Osteocyte (in vitro differentiated cells): ENCODE measurements around the gene UBE3B. TPM values are rescaled to one million over a fixed set of nuclear protein-coding genes. Genes with fewer than 3 reads are reported as not detected.

Experiments used
- DNase-seq: peaks from one replicate; pipeline ENCODE4 v3.0.0; 2021; ENCODE audit warnings: mixed read lengths; ENCODE audit not compliant: unreplicated experiment; ENCODE audit errors: extremely low spot score
- H3K27ac Mint-ChIP-seq: one replicate; pipeline ENCODE4 v1.8.0; 2021; ENCODE audit warnings: mild to moderate bottlenecking, mixed read lengths; ENCODE audit not compliant: unreplicated experiment
- H3K27me3 Mint-ChIP-seq: one replicate; pipeline ENCODE4 v1.8.0; 2021; ENCODE audit warnings: mixed read lengths; ENCODE audit not compliant: unreplicated experiment
- H3K36me3 Mint-ChIP-seq: one replicate; pipeline ENCODE4 v1.8.0; 2021; ENCODE audit warnings: mixed read lengths; ENCODE audit not compliant: unreplicated experiment
- H3K4me1 Mint-ChIP-seq: one replicate; pipeline ENCODE4 v1.8.0; 2021; ENCODE audit warnings: mixed read lengths; ENCODE audit not compliant: unreplicated experiment
- H3K4me3 Mint-ChIP-seq: one replicate; pipeline ENCODE4 v1.8.0; 2021; ENCODE audit warnings: mild to moderate bottlenecking, moderate library complexity, mixed read lengths; ENCODE audit not compliant: unreplicated experiment
- H3K9me3 Mint-ChIP-seq: one replicate; pipeline ENCODE4 v1.8.0; 2021; ENCODE audit warnings: mixed read lengths; ENCODE audit not compliant: unreplicated experiment
- CTCF ChIP-seq: fragments of 200-600 bp; sonication (generic); IDR thresholded peaks from 2 replicates; pipeline ENCODE4 v1.5.0; 2021; ENCODE audit warnings: antibody characterized with exemption, mild to moderate bottlenecking, moderate library complexity
- total RNA-seq: library from RNA; stranded (reverse); gene quantifications from 2 replicates; pipeline ENCODE4 v1.2.1, GENCODE V29; 2021

Gene UBE3B
- total RNA-seq, 1 donor from 2014 or later: 33.0 TPM

- peaks cover 17% of the 10 kb centered on the region for H3K36me3 Mint-ChIP-seq
- H3K27me3 Mint-ChIP-seq: no peaks in the 10 kb centered on the region
- peaks cover 19% of the 10 kb centered on the region for H3K4me1 Mint-ChIP-seq
- TF ChIP-seq CTCF: no peak
- no peaks in the 10 kb centered on the region for H3K9me3 Mint-ChIP-seq
- no peak overlapping the region for H3K27ac Mint-ChIP-seq
- H3K4me3 Mint-ChIP-seq: no peak overlapping the region
- DNase-seq: no peak
These were observed 58.4 kb downstream of the UBE3B start for GRCh38 chr12:109535863-109536250.

DNA sequence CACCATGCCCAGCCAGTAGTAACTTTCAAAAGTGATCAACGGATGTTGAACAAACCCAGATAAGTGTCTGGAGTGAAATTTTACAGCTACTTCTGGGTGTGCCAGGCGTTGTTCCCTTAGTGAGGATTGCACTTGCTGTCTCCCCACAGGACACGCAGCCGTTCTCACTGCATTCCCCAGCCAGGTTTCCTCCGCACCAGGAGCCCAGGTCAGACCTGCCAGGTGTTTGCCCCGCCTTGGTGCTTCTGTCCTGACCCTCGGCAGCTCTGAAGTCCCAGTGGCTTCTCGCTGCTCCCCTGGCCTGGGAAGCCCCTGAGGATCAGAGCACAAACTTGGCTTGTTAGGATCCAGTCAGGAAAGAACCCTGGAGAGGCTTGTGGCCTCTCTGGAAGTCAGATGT is 59.7 kb downstream of the UBE3B start:
- Mint-ChIP-seq H3K4me3 (no peak overlapping the region), H3K27me3 (no peaks in the 10 kb centered on the region), H3K9me3 (no peaks in the 10 kb centered on the region), H3K36me3 (peaks cover 13% of the 10 kb centered on the region), H3K4me1 (peaks cover 26% of the 10 kb centered on the region), H3K27ac (no peak overlapping the region)
- TF ChIP-seq CTCF: no peak
- no peak for DNase-seq

GRCh38 chr12:109538191-109538863 is 60.9 kb downstream of the UBE3B start:
- no peak for DNase-seq
- no peak for TF ChIP-seq CTCF
- H3K4me1 Mint-ChIP-seq: peaks cover 26% of the 10 kb centered on the region
- H3K4me3 Mint-ChIP-seq: no peak overlapping the region
- H3K27ac Mint-ChIP-seq: no peak overlapping the region
- no peaks in the 10 kb centered on the region for H3K27me3 Mint-ChIP-seq
- no peaks in the 10 kb centered on the region for H3K9me3 Mint-ChIP-seq
- H3K36me3 Mint-ChIP-seq: peaks cover 9% of the 10 kb centered on the region

DNA sequence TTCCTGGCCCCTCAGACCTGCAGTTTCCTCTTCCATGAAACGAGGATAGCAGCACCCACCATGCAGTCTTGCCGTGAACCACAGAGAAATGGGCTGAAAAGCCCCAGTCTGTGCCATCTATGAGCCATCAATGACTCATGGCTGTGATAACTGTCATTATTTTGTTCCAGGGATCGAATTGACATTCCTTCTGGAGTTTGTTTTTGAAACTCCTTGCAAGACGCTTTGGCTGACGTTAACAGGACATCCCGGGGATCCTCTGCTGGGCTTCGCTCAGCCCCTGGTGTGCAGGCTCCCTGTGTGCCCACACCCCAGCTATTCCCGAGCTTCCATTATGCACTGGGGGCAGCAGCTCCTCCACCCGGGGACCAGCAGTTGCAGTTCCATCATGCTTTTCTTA is 62.1 kb downstream of the UBE3B start:
- no peaks in the 10 kb centered on the region for H3K9me3 Mint-ChIP-seq

More for the DNA sequence above, 62.1 kb downstream of the UBE3B start:
- peaks cover 7% of the 10 kb centered on the region for H3K36me3 Mint-ChIP-seq
- H3K27me3 Mint-ChIP-seq: no peaks in the 10 kb centered on the region
- H3K4me3 Mint-ChIP-seq: no peak overlapping the region
- TF ChIP-seq CTCF: no peak
- DNase-seq: no peak
- H3K27ac Mint-ChIP-seq: no peak overlapping the region
- H3K4me1 Mint-ChIP-seq: peaks cover 26% of the 10 kb centered on the region
